Neural progenitor cell (in vitro differentiated cells): ENCODE measurements around the gene ME1. TPM values are rescaled to one million over a fixed set of nuclear protein-coding genes. Genes with fewer than 3 reads are reported as not detected.

Experiments
- DNase-seq: peaks from one replicate; pipeline ENCODE4 v3.0.0-alpha.2; 2016; ENCODE audit warnings: low spot score
- H2AFZ ChIP-seq: fragments of 200-600 bp; sonication (generic); replicated peaks from 2 replicates; pipeline ENCODE4 v1.6.1; 2016; ENCODE audit warnings: antibody characterized with exemption
- H3F3A ChIP-seq: fragments of 200-600 bp; sonication (generic); 2 replicates; pipeline ENCODE4 v1.6.1; 2016; ENCODE audit warnings: antibody characterized with exemption, low read depth
- H3K27ac ChIP-seq: fragments of 200-600 bp; sonication (generic); 2 replicates; pipeline ENCODE4 v1.5.1; 2016; ENCODE audit warnings: mild to moderate bottlenecking
- H3K27me3 ChIP-seq: fragments of 200-600 bp; sonication (generic); 2 replicates; pipeline ENCODE4 v1.6.1; 2016; ENCODE audit warnings: mild to moderate bottlenecking, moderate library complexity
- H3K36me3 ChIP-seq: fragments of 200-600 bp; sonication (generic); 2 replicates; pipeline ENCODE4 v1.5.1; 2016
- H3K4me1 ChIP-seq: fragments of 200-600 bp; sonication (generic); 2 replicates; pipeline ENCODE4 v1.6.1; 2016; ENCODE audit warnings: mixed run types
- H3K4me2 ChIP-seq: fragments of 200-600 bp; sonication (generic); 2 replicates; pipeline ENCODE4 v1.6.1; 2016
- H3K4me3 ChIP-seq: fragments of 200-600 bp; sonication (generic); 2 replicates; pipeline ENCODE4 v1.5.1; 2016
- H3K79me2 ChIP-seq: fragments of 200-600 bp; sonication (generic); 2 replicates; pipeline ENCODE4 v1.6.1; 2016; ENCODE audit warnings: low read depth
- H3K9ac ChIP-seq: fragments of 200-600 bp; sonication (generic); 2 replicates; pipeline ENCODE4 v1.6.1; 2016
- H3K9me3 ChIP-seq: fragments of 200-600 bp; sonication (generic); 2 replicates; pipeline ENCODE4 v1.5.1; 2016; ENCODE audit warnings: low read depth
- H4K20me1 ChIP-seq: fragments of 200-600 bp; sonication (generic); 2 replicates; pipeline ENCODE4 v1.6.1; 2016; ENCODE audit warnings: low read depth
- H3K27ac Mint-ChIP-seq: 3 replicates; pipeline ENCODE4 v1.8.0; 2021; ENCODE audit warnings: mixed read lengths
- H3K27me3 Mint-ChIP-seq: 2 replicates; pipeline ENCODE4 v1.8.0; 2022; ENCODE audit warnings: low read depth, mild to moderate bottlenecking, inconsistent platforms, moderate library complexity, mixed read lengths; ENCODE audit not compliant: insufficient read depth
- H3K36me3 Mint-ChIP-seq: 3 replicates; pipeline ENCODE4 v1.8.0; 2021; ENCODE audit warnings: mixed read lengths
- H3K4me1 Mint-ChIP-seq: 3 replicates; pipeline ENCODE4 v1.8.0; 2021; ENCODE audit warnings: mixed read lengths
- H3K4me3 Mint-ChIP-seq: 3 replicates; pipeline ENCODE4 v1.8.0; 2021; ENCODE audit warnings: mild to moderate bottlenecking, moderate library complexity, mixed read lengths
- H3K9me3 Mint-ChIP-seq: 3 replicates; pipeline ENCODE4 v1.8.0; 2020; ENCODE audit warnings: mixed read lengths
- CTCF ChIP-seq: fragments of 200-600 bp; sonication (generic); IDR thresholded peaks from 2 replicates; pipeline ENCODE4 v1.5.1; 2017; ENCODE audit warnings: antibody characterized with exemption, mild to moderate bottlenecking
- EZH2 ChIP-seq: fragments of 200-600 bp; sonication (generic); IDR thresholded peaks from 2 replicates; pipeline ENCODE4 v1.6.1; 2017; ENCODE audit warnings: antibody characterized with exemption, mild to moderate bottlenecking, moderate library complexity
- EZH2phosphoT487 ChIP-seq: fragments of 200-600 bp; sonication (generic); IDR thresholded peaks from 2 replicates; pipeline ENCODE4 v1.6.1; 2017; ENCODE audit warnings: antibody characterized with exemption
- total RNA-seq: library from RNA; depleted of rRNA; stranded (reverse); fragments of >200 nt; gene quantifications from 2 replicates; pipeline ENCODE4 v1.2.3, GENCODE V29; 2015; ENCODE audit warnings: low replicate concordance

The ME1 gene
- total RNA-seq, 1 donor from 2014 or later: 2.8 TPM

- H3K4me1 ChIP-seq: no peaks in the 10 kb centered on the region
- no peak overlapping the region for H3K9ac ChIP-seq
- no peaks in the 10 kb centered on the region for H3K27me3 Mint-ChIP-seq
- H4K20me1 ChIP-seq: no peaks in the 10 kb centered on the region
- H3K4me1 Mint-ChIP-seq: no peaks in the 10 kb centered on the region
- no peaks in the 10 kb centered on the region for H3K36me3 Mint-ChIP-seq
- H3F3A ChIP-seq: no peaks in the 10 kb centered on the region
- TF ChIP-seq EZH2: no peak
- no peak for TF ChIP-seq EZH2phosphoT487
- no peak for TF ChIP-seq CTCF
- no peaks in the 10 kb centered on the region for H3K27me3 ChIP-seq
- no peak overlapping the region for H2AFZ ChIP-seq
- no peaks in the 10 kb centered on the region for H3K36me3 ChIP-seq
- no peaks in the 10 kb centered on the region for H3K9me3 Mint-ChIP-seq
- H3K4me2 ChIP-seq: no peak overlapping the region
- no peak overlapping the region for H3K4me3 ChIP-seq
- H3K9me3 ChIP-seq: no peaks in the 10 kb centered on the region
- H3K27ac ChIP-seq: no peak overlapping the region
- no peak overlapping the region for H3K27ac Mint-ChIP-seq
- no peak overlapping the region for H3K4me3 Mint-ChIP-seq
- no peaks in the 10 kb centered on the region for H3K79me2 ChIP-seq
- DNase-seq: no peak
Measured at GRCh38 chr6:83307849-83308248, 123.0 kb downstream of the ME1 start.

GRCh38 chr6:83303426-83303825 is 127.4 kb downstream of the ME1 start:
- H3K36me3 ChIP-seq: no peaks in the 10 kb centered on the region
- TF ChIP-seq EZH2 (no peak), EZH2phosphoT487 (no peak), CTCF (no peak)
- H3K4me1 ChIP-seq: no peaks in the 10 kb centered on the region
- no peaks in the 10 kb centered on the region for H3K9me3 Mint-ChIP-seq
- H3K4me3 Mint-ChIP-seq: no peak overlapping the region
- H3K27ac Mint-ChIP-seq: no peak overlapping the region
- no peaks in the 10 kb centered on the region for H3K4me1 Mint-ChIP-seq
- no peaks in the 10 kb centered on the region for H3F3A ChIP-seq
- H2AFZ ChIP-seq: no peak overlapping the region
- no peak overlapping the region for H3K27ac ChIP-seq
- no peaks in the 10 kb centered on the region for H3K36me3 Mint-ChIP-seq
- no peak for DNase-seq
- no peak overlapping the region for H3K4me2 ChIP-seq
- H3K27me3 Mint-ChIP-seq: no peaks in the 10 kb centered on the region
- no peak overlapping the region for H3K4me3 ChIP-seq
- no peaks in the 10 kb centered on the region for H3K9me3 ChIP-seq
- no peak overlapping the region for H3K9ac ChIP-seq
- H3K79me2 ChIP-seq: no peaks in the 10 kb centered on the region
- no peaks in the 10 kb centered on the region for H3K27me3 ChIP-seq
- H4K20me1 ChIP-seq: no peaks in the 10 kb centered on the region

GRCh38 chr6:83294676-83295075 is 136.2 kb downstream of the ME1 start:
- no peaks in the 10 kb centered on the region for H3K9me3 Mint-ChIP-seq
- DNase-seq: no peak
- Histone ChIP-seq H4K20me1 (no peaks in the 10 kb centered on the region), H3K79me2 (no peaks in the 10 kb centered on the region), H3K9ac (no peak overlapping the region), H3K36me3 (no peaks in the 10 kb centered on the region), H3K9me3 (no peaks in the 10 kb centered on the region), H3K27me3 (no peaks in the 10 kb centered on the region), H3K27ac (no peak overlapping the region), H3F3A (no peaks in the 10 kb centered on the region), H3K4me3 (no peak overlapping the region), H2AFZ (no peak overlapping the region), H3K4me1 (no peaks in the 10 kb centered on the region), H3K4me2 (no peak overlapping the region)
- no peaks in the 10 kb centered on the region for H3K36me3 Mint-ChIP-seq
- H3K4me3 Mint-ChIP-seq: no peak overlapping the region
- H3K27me3 Mint-ChIP-seq: peaks cover 2% of the 10 kb centered on the region
- no peak overlapping the region for H3K27ac Mint-ChIP-seq
- TF ChIP-seq CTCF (no peak), EZH2phosphoT487 (no peak), EZH2 (no peak)
- H3K4me1 Mint-ChIP-seq: no peaks in the 10 kb centered on the region
